PC-3 (cell line): ENCODE results near the gene ARRB1. TPM values are rescaled to one million over a fixed set of nuclear protein-coding genes. Genes with fewer than 3 reads are reported as not detected.

Experiments used
- ATAC-seq: fragments of 200-7000 bp; cut with Tn5 transposase; 2 replicates; pipeline ENCODE4 v1.9.1; 2020; ENCODE audit warnings: mild to moderate bottlenecking, moderate library complexity
- BruUV-seq: library from RNA; stranded (reverse); fragments of 400-500 nt; replicated peaks from 2 replicates; lab custom pipeline; 2021; lab: Mats Ljungman, UMichigan
- CTCF ChIA-PET: fragments of 300-600 bp; sonication (Branson Sonifier 250); formaldehyde crosslinking; loops from one replicate; lab custom pipeline; 2022; ENCODE audit warnings: antibody characterized with exemption; lab: Charles Lee
- POLR2A ChIA-PET: fragments of 300-600 bp; sonication (Branson Sonifier 250); formaldehyde crosslinking; loops from one replicate; lab custom pipeline; 2022; ENCODE audit warnings: antibody characterized with exemption; ENCODE audit not compliant: unreplicated experiment; lab: Charles Lee
- DNase-seq: peaks from one replicate; pipeline ENCODE4 v3.0.0-alpha.2; 2015
- H2AFZ ChIP-seq: fragments of 300-600 bp; sonication (generic); 2 replicates; pipeline ENCODE4 v1.6.0; 2016; ENCODE audit warnings: antibody characterized with exemption, low read length
- H3F3A ChIP-seq: fragments of 300-600 bp; sonication (generic); one replicate; pipeline ENCODE4 v1.6.0; 2017; ENCODE audit warnings: antibody characterized with exemption, low read length, control low read depth, mild to moderate bottlenecking; ENCODE audit not compliant: unreplicated experiment
- H3K27ac ChIP-seq: fragments of 300-600 bp; sonication (generic); 2 replicates; pipeline ENCODE4 v1.5.1; 2016; ENCODE audit warnings: mild to moderate bottlenecking, low read length
- H3K27me3 ChIP-seq: fragments of 300-600 bp; sonication (generic); 2 replicates; pipeline ENCODE4 v1.6.1; 2016; ENCODE audit warnings: low read length, mixed read lengths
- H3K36me3 ChIP-seq: fragments of 300-600 bp; sonication (generic); 2 replicates; pipeline ENCODE4 v1.6.1; 2016; ENCODE audit warnings: low read depth, mixed run types, low read length, mixed read lengths
- H3K4me1 ChIP-seq: fragments of 300-600 bp; sonication (generic); 2 replicates; pipeline ENCODE4 v1.5.1; 2016; ENCODE audit warnings: low read length; ENCODE audit not compliant: insufficient read depth
- H3K4me2 ChIP-seq: fragments of 300-600 bp; sonication (generic); 2 replicates; pipeline ENCODE4 v1.6.0; 2016; ENCODE audit warnings: low read length
- H3K4me3 ChIP-seq: fragments of 300-600 bp; sonication (generic); 2 replicates; pipeline ENCODE4 v1.5.1; 2016; ENCODE audit warnings: mild to moderate bottlenecking, low read length, mixed read lengths
- H3K79me2 ChIP-seq: fragments of 300-600 bp; sonication (generic); 2 replicates; pipeline ENCODE4 v1.6.1; 2017; ENCODE audit warnings: low read length, mixed read lengths
- H3K9ac ChIP-seq: fragments of 300-600 bp; sonication (generic); 2 replicates; pipeline ENCODE4 v1.6.0; 2016; ENCODE audit warnings: mild to moderate bottlenecking, low read length
- H3K9me2 ChIP-seq: fragments of 300-600 bp; sonication (generic); replicated peaks from 2 replicates; pipeline ENCODE4 v1.6.1; 2016; ENCODE audit warnings: mixed run types, low read length, mixed read lengths
- H3K9me3 ChIP-seq: fragments of 300-600 bp; sonication (generic); 2 replicates; pipeline ENCODE4 v1.6.1; 2016; ENCODE audit warnings: low read length, mixed read lengths
- H4K20me1 ChIP-seq: fragments of 300-600 bp; sonication (generic); 2 replicates; pipeline ENCODE4 v1.6.1; 2016; ENCODE audit warnings: low read length, mixed read lengths
- CTCF ChIP-seq: fragments of 300-600 bp; sonication (generic); conservative IDR thresholded peaks from 2 replicates; pipeline ENCODE4 v1.5.1; 2017; ENCODE audit warnings: antibody characterized with exemption, low read depth, mild to moderate bottlenecking, low read length
- EZH2 ChIP-seq: fragments of 300-600 bp; sonication (generic); IDR thresholded peaks from one replicate; pipeline ENCODE4 v1.6.1; 2017; ENCODE audit warnings: antibody characterized with exemption, mild to moderate bottlenecking, low read length; ENCODE audit not compliant: unreplicated experiment
- EZH2phosphoT487 ChIP-seq: fragments of 300-600 bp; sonication (generic); IDR thresholded peaks from 2 replicates; pipeline ENCODE4 v1.6.1; 2018; ENCODE audit warnings: mild to moderate bottlenecking, antibody characterized with exemption, low read length, borderline replicate concordance
- intact Hi-C: fragments of 100-400 bp; cut with micrococcal nuclease; formaldehyde crosslinking; loops from 2 replicates; pipeline ENCODE4 v1.9.0; 2023
- total RNA-seq: library from RNA; depleted of rRNA; stranded (reverse); fragments of >200 nt; gene quantifications from 2 replicates; pipeline ENCODE4 v1.2.3, GENCODE V29; 2014

The ARRB1 gene
- total RNA-seq, 1 experiment from 2014 or later, result 19.1 TPM

GRCh38 chr11:75293903-75294302, 57.6 kb downstream of the ARRB1 start:
- no peak for TF ChIP-seq EZH2phosphoT487
- TF ChIP-seq CTCF, result no peak
- no peak for TF ChIP-seq EZH2
- no peak overlapping the region for H3K4me3 ChIP-seq
- intact Hi-C loops, result no loop called here
- no peak overlapping the region for H3K27ac ChIP-seq
- no peaks in the 10 kb centered on the region for H3K9me3 ChIP-seq
- POLR2A ChIA-PET, result no interaction called here
- H4K20me1 ChIP-seq, result no peaks in the 10 kb centered on the region
- DNase-seq, result no peak
- no peaks in the 10 kb centered on the region for H3K27me3 ChIP-seq
- no peak overlapping the region for H2AFZ ChIP-seq
- no peaks in the 10 kb centered on the region for H3K36me3 ChIP-seq
- no peak for ATAC-seq
- H3K4me2 ChIP-seq, result no peak overlapping the region
- no peaks in the 10 kb centered on the region for H3K79me2 ChIP-seq
- no peaks in the 10 kb centered on the region for H3K9me2 ChIP-seq
- CTCF ChIA-PET, result no interaction called here
- no TSS peak for BruUV-seq
- H3K4me1 ChIP-seq, result peaks cover 13% of the 10 kb centered on the region
- H3F3A ChIP-seq, result no peaks in the 10 kb centered on the region
- H3K9ac ChIP-seq, result no peak overlapping the region

- no peak overlapping the region for H3K9ac ChIP-seq
- BruUV-seq, result no TSS peak
- intact Hi-C loops, result no loop called here
- H3F3A ChIP-seq, result no peaks in the 10 kb centered on the region
- no peak overlapping the region for H3K4me2 ChIP-seq
- H3K4me3 ChIP-seq, result no peak overlapping the region
- ChIA-PET CTCF (interaction anchor here (0.6 kb wide), 1 partner anchor 135 kb away, joined by 3 read pairs; no protein-coding TSS in a partner anchor), POLR2A (no interaction called here)
- H3K4me1 ChIP-seq, result peaks cover 7% of the 10 kb centered on the region; the same call in 1 of the 2 replicates
- no peak overlapping the region for H2AFZ ChIP-seq
- H4K20me1 ChIP-seq, result no peaks in the 10 kb centered on the region
- no peaks in the 10 kb centered on the region for H3K9me2 ChIP-seq
- no peaks in the 10 kb centered on the region for H3K79me2 ChIP-seq
- H3K9me3 ChIP-seq, result no peaks in the 10 kb centered on the region
- no peak for ATAC-seq
- H3K27me3 ChIP-seq, result no peaks in the 10 kb centered on the region
- DNase-seq, result no peak
- H3K27ac ChIP-seq, result no peak overlapping the region
- TF ChIP-seq EZH2 (no peak), EZH2phosphoT487 (no peak), CTCF (no peak)
- H3K36me3 ChIP-seq, result no peaks in the 10 kb centered on the region
These were observed 58.5 kb downstream of the ARRB1 start for GRCh38 chr11:75292943-75293342.

- Histone ChIP-seq H3K4me3 (no peak overlapping the region), H3K27me3 (no peaks in the 10 kb centered on the region), H3F3A (no peaks in the 10 kb centered on the region), H3K27ac (no peak overlapping the region), H3K4me2 (no peak overlapping the region), H2AFZ (no peak overlapping the region), H4K20me1 (no peaks in the 10 kb centered on the region), H3K9me3 (no peaks in the 10 kb centered on the region), H3K4me1 (peaks cover 6% of the 10 kb centered on the region; the same call in 1 of the 2 replicates), H3K9me2 (no peaks in the 10 kb centered on the region), H3K79me2 (no peaks in the 10 kb centered on the region), H3K36me3 (no peaks in the 10 kb centered on the region), H3K9ac (no peak overlapping the region)
- ChIA-PET POLR2A (no interaction called here), CTCF (no interaction called here)
- DNase-seq (no peak), ATAC-seq (no peak)
- no TSS peak for BruUV-seq
- intact Hi-C loops, result no loop called here
- no peak for TF ChIP-seq EZH2
- TF ChIP-seq CTCF, result no peak
- no peak for TF ChIP-seq EZH2phosphoT487
These were observed 59.7 kb downstream of the ARRB1 start for GRCh38 chr11:75291741-75292140.
